Activated CD4-positive, alpha-beta memory T cell treated with anti-CD3 and anti-CD28 coated beads, Interleukin-2, amount 10 ng/mL, durations not matched to agents 7 days and 5 days (primary cell): ENCODE data around the gene MEI1. TPM values are rescaled to one million over a fixed set of nuclear protein-coding genes. Genes with fewer than 3 reads are reported as not detected.

Source experiments
- CTCF ChIA-PET: fragments of 350-600 bp; sonication (Branson Sonifier 250); formaldehyde crosslinking; loops from one replicate; lab custom pipeline; 2021; ENCODE audit warnings: antibody characterized with exemption, inconsistent platforms; lab: Charles Lee
- POLR2A ChIA-PET: fragments of 350-600 bp; sonication (Branson Sonifier 250); formaldehyde crosslinking; loops from one replicate; lab custom pipeline; 2021; ENCODE audit warnings: antibody characterized with exemption; lab: Charles Lee
- DNase-seq: peaks from one replicate; pipeline ENCODE4 v3.0.0-alpha.2; 2020
- H3K27ac Mint-ChIP-seq: one replicate; pipeline ENCODE4 v1.8.0; 2021; ENCODE audit warnings: mild to moderate bottlenecking, mixed read lengths
- H3K27me3 Mint-ChIP-seq: one replicate; pipeline ENCODE4 v1.8.0; 2021; ENCODE audit warnings: mixed read lengths
- H3K36me3 Mint-ChIP-seq: one replicate; pipeline ENCODE4 v1.8.0; 2021; ENCODE audit warnings: low read depth, mixed read lengths
- H3K4me1 Mint-ChIP-seq: one replicate; pipeline ENCODE4 v1.8.0; 2021; ENCODE audit warnings: mixed read lengths
- H3K4me3 Mint-ChIP-seq: one replicate; pipeline ENCODE4 v1.8.0; 2021; ENCODE audit warnings: mild to moderate bottlenecking, mixed read lengths
- H3K9me3 Mint-ChIP-seq: one replicate; pipeline ENCODE4 v1.8.0; 2021; ENCODE audit warnings: mixed read lengths
- total RNA-seq, 2 experiments: library from RNA; stranded (reverse); gene quantifications; one replicate each; pipeline ENCODE4 v1.2.3, GENCODE V29; 2021

Gene MEI1
- total RNA-seq, 2 experiments from 2014 or later = 75.5 to 79.1 TPM

DNA sequence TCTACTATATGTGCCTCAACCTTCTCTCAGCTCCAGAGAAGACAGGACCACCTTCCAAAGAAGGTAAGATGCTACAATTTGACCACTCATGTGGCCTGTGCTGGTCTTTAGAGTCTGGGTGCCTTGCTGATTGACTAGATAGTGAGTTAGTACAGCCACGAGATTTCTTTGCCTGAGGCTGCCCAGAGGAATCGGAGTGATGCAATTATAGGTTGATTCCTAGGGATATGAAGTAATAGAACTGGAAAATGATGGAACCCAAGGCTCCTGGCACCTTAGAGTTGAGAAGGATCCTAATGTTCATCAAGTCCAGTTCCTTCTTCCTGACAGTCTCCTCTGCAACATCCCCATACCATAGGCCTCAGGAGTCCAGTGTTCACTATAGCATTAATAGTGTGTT, 54.7 kb downstream of the MEI1 start:
- POLR2A ChIA-PET = interaction anchor here (1.1 kb wide), 2 partner anchors 13 to 27 kb away, joined by 3 read pairs; no protein-coding TSS in a partner anchor
- H3K4me3 Mint-ChIP-seq = no peak overlapping the region
- no peak for DNase-seq
- H3K9me3 Mint-ChIP-seq = no peaks in the 10 kb centered on the region
- H3K36me3 Mint-ChIP-seq = no peaks in the 10 kb centered on the region
- CTCF ChIA-PET = interaction anchor here (1.4 kb wide), 1 partner anchor 47 kb away, joined by 4 read pairs; the partner anchor contains the start of gene CCDC134
- H3K4me1 Mint-ChIP-seq = peaks cover 17% of the 10 kb centered on the region
- no peak overlapping the region for H3K27ac Mint-ChIP-seq
- peaks cover 7% of the 10 kb centered on the region for H3K27me3 Mint-ChIP-seq

DNA sequence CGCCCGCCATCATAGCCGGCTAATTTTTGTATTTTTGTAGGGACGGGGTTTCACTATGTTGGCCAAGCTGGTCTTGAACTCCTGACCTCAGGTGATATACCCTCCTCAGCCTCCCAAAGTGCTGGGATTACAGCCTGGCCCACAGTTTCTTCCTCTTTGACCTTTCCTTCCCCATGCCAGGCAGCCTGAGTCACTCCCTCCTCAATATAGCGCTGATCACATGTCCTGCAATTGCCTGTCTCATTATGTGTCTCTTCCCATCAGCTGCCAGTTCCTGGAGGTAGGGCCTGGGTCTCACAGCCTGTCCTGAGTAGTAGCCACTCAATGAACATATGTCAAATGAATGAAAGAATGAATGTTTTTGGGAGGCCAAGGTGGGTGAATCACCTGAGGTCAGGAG, 58.2 kb downstream of the MEI1 start:
- Mint-ChIP-seq H3K4me3 (no peak overlapping the region), H3K27me3 (no peaks in the 10 kb centered on the region), H3K4me1 (peaks cover 6% of the 10 kb centered on the region), H3K36me3 (no peaks in the 10 kb centered on the region), H3K27ac (no peak overlapping the region), H3K9me3 (no peaks in the 10 kb centered on the region)
- POLR2A ChIA-PET = interaction anchor here (1.3 kb wide), 1 partner anchor 23 kb away, joined by 3 read pairs; no protein-coding TSS in a partner anchor
- no peak for DNase-seq
- CTCF ChIA-PET = no interaction called here

DNA sequence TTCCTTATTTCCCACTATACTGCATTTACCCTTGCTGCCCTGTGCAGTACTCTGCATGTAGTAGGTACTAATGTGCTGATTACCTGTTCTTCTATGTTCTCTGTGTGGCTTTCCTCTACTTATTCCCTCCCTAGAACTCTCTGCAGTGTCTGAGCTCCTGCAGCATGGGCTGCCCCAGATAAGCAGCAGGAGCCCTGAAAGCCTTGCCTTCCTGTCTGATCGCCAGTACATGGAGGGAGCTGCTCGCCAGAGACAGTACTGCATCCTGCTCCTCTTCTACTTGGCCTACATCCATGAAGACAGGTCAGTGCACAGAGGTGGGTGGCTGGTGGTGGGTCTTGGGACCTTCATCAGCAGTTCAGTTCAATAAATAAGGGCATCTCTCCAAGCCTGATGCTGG, 58.9 kb downstream of the MEI1 start:
- Mint-ChIP-seq H3K27ac (no peak overlapping the region), H3K27me3 (no peaks in the 10 kb centered on the region), H3K4me3 (no peak overlapping the region), H3K9me3 (no peaks in the 10 kb centered on the region), H3K4me1 (peaks cover 3% of the 10 kb centered on the region), H3K36me3 (no peaks in the 10 kb centered on the region)
- DNase-seq = no peak
- POLR2A ChIA-PET = interaction anchor here (1.3 kb wide), 1 partner anchor 22 kb away, joined by 3 read pairs; no protein-coding TSS in a partner anchor
- CTCF ChIA-PET = no interaction called here

DNA sequence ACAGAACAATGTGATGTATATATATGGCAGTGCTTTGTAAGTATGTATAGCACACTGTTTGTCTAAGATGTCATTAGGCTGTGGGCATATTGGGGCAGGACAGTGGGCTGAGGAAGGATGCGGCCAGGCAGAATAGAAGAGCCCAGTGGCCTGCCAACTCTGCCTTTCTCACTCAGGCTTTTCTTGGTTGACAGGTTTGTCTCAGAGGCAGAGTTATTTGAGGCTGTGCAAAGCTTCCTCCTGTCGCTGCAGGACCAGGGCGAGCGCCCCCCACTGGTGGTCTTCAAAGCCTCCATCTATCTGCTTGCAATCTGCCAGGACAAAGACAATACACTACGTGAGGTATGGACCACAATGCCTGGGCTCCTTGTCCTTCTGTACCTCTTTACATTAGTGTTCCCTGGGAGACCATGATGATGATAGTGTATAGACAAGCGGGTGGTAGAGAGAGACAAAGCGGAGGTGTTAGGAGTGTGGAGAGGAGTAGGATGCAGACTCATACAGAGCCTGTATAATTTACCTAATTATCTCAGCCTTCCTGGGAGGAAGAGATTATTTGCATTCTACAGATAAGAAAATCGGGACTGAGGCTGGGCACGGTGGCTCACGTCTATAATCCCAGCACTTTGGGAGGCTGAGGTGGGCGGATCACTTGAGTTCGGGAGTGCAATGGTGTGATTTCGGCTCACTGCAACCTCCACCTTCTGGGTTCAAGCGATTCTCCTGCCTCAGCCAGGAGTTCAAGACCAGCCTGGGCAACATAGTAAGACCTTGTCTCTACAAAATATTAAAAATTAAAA, 63.9 kb downstream of the MEI1 start:
- Mint-ChIP-seq H3K27ac (no peak overlapping the region), H3K4me1 (peaks cover 4% of the 10 kb centered on the region), H3K27me3 (peaks cover 2% of the 10 kb centered on the region), H3K4me3 (no peak overlapping the region), H3K9me3 (no peaks in the 10 kb centered on the region), H3K36me3 (no peaks in the 10 kb centered on the region)
- ChIA-PET CTCF (interaction anchor here (0.6 to 1.1 kb wide), 7 partner anchors 16 to 96 kb away, joined by 3 to 5 read pairs (median 3); partner anchors contain the start of gene MEI1), POLR2A (interaction anchor here (0.6 to 1.2 kb wide), 2 partner anchors 18 to 230 kb away, joined by 3 to 5 read pairs; no protein-coding TSS in a partner anchor)
- peak; percentile 41 for DNase-seq

DNA sequence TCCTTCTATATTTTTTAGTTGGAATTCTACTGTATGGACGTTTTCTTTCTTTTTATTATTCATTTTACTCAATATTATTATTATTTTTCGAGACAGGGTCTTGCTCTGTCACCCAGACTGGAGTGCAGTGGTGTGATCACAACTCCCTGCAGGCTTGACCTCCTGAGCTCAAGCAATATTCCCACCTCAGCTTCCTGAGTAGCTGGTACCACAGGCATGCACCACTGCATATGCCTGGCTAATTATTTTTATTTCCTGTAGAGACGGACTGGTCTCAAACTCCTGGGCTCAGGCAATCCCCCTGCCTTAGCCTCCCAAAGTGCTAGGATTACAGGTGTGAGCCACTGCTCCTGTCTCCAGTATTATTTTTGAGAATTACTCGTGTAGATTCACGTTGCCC, 67.2 kb downstream of the MEI1 start:
- Mint-ChIP-seq H3K27me3 (peaks cover 2% of the 10 kb centered on the region), H3K4me3 (no peak overlapping the region), H3K27ac (no peak overlapping the region), H3K4me1 (peaks cover 14% of the 10 kb centered on the region), H3K36me3 (no peaks in the 10 kb centered on the region), H3K9me3 (no peaks in the 10 kb centered on the region)
- DNase-seq = no peak
- CTCF ChIA-PET = no interaction called here
- POLR2A ChIA-PET = interaction anchor here (1.4 to 1.5 kb wide), 2 partner anchors 13 to 16 kb away, joined by 3 read pairs; no protein-coding TSS in a partner anchor

DNA sequence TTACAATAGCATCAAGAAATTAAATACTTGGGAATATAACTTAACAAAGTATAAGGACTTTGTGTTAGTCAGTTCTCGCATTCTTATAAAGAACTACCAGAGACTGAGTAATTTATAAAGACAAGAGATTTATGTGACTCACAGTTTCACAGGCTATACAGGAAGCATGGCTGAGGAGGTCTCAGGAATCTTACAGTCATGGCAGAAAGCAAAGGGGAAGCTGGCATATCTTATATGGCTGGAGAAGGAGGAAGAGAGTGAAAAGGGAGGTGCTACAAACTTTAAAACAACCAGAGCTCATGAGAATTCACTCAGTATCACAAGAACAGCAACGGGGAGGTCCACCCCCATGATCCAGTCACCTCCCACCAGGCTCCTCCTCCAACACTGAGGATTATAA, 69.1 kb downstream of the MEI1 start:
- no peak for DNase-seq
- peaks cover 2% of the 10 kb centered on the region for H3K27me3 Mint-ChIP-seq
- H3K4me3 Mint-ChIP-seq = no peak overlapping the region
- ChIA-PET POLR2A (interaction anchor here (0.6 to 2.4 kb wide), 3 partner anchors 13 to 32 kb away, joined by 3 to 25 read pairs (median 5); partner anchors contain the start of gene CCDC134), CTCF (interaction anchor here (1.3 to 1.4 kb wide), 2 partner anchors 22 to 89 kb away, joined by 3 to 7 read pairs; no protein-coding TSS in a partner anchor)
- H3K9me3 Mint-ChIP-seq = no peaks in the 10 kb centered on the region
- no peak overlapping the region for H3K27ac Mint-ChIP-seq
- peaks cover 18% of the 10 kb centered on the region for H3K4me1 Mint-ChIP-seq
- H3K36me3 Mint-ChIP-seq = no peaks in the 10 kb centered on the region

DNA sequence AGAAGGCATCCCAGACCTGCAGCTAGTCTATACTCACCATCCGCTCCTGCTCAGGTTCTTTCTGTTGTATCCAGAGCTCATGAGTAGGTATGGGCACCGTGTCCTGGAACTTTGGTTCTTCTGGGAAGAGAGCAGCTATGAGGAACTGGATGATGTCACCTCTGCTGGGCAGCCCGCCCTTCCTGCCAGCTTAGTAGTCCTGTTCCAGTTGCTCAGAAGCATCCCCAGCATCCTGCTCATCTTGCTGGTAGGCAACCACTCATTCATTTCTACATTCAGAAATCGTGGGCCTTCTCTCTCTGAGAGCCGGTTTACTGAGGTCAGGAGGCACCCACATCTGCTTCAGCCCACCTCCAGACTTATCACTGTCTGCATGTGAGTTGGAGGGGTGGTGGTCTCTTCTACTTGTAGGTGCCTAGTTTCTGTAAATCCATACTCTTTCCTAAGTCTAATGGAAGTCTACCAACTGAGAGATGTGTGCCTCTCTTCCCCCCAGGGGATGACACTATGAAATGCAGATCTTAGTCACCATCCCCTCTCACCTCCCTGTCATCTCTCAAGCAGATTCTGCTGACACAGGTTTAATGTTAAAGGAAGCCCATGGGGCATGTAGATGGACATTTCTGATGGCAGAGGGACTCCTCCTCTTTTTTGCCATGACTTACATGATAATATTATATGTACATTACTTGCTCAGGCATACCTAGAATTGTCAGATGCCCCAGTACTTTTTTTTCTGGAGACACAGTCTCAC, 71.6 kb downstream of the MEI1 start:
- no peak overlapping the region for H3K4me3 Mint-ChIP-seq
- H3K36me3 Mint-ChIP-seq = no peaks in the 10 kb centered on the region
- ChIA-PET CTCF (interaction anchor here (0.7 to 1.9 kb wide), 3 partner anchors 10 to 73 kb away, joined by 3 to 7 read pairs (median 3); no protein-coding TSS in a partner anchor), POLR2A (interaction anchor here (1.0 to 1.5 kb wide), 3 partner anchors 11 to 62 kb away, joined by 3 to 16 read pairs (median 9); partner anchors contain the start of genes CCDC134 and SREBF2)
- H3K9me3 Mint-ChIP-seq = no peaks in the 10 kb centered on the region
- no peak for DNase-seq
- no peak overlapping the region for H3K27ac Mint-ChIP-seq
- H3K27me3 Mint-ChIP-seq = no peaks in the 10 kb centered on the region
- peaks cover 18% of the 10 kb centered on the region for H3K4me1 Mint-ChIP-seq

DNA sequence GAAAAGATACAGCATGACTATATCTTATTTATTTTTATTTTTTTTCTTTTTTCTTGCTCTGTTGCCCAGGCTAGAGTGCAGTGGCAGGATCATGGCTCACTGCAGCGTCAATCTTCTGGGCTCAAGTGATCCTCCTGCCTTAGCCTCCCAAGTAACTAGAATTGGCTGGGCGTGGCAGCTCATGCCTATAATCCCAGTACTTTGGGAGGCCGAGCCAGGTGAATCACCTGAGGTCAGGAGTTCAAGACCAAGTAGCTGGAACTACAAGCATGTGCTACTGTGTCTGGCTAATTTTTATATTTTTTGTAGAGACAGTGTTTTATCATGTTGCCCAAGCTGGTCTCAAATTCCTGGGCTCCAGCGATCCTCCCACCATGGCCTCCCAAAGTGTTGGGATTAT, 72.9 kb downstream of the MEI1 start:
- no peaks in the 10 kb centered on the region for H3K27me3 Mint-ChIP-seq
- H3K4me1 Mint-ChIP-seq = peaks cover 18% of the 10 kb centered on the region
- POLR2A ChIA-PET = interaction anchor here (1.4 to 1.5 kb wide), 3 partner anchors 9 to 29 kb away, joined by 3 to 12 read pairs (median 7); partner anchors contain the start of gene CCDC134
- CTCF ChIA-PET = interaction anchor here (2.2 kb wide), 1 partner anchor 26 kb away, joined by 9 read pairs; no protein-coding TSS in a partner anchor
- H3K4me3 Mint-ChIP-seq = no peak overlapping the region
- H3K9me3 Mint-ChIP-seq = no peaks in the 10 kb centered on the region
- no peaks in the 10 kb centered on the region for H3K36me3 Mint-ChIP-seq
- no peak overlapping the region for H3K27ac Mint-ChIP-seq
- DNase-seq = no peak

DNA sequence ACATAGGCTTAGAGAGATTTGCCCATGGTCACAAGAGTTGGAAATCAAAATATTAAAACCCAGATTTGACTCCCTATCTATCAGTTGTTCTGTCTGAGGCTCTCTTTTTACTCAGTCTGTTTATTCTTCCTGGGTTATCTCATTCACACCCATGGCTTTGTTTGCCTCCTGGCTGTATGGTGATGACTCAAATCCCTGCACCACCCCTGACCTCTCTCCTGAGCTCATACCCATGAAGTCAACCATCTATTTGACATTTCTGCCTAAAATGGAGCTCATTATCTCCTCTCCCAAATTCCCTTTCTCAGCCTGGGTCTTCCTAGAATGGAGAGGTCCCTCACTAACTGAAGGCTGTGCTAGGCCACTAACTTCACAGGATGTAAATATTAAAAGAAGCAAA, 73.3 kb downstream of the MEI1 start:
- peaks cover 16% of the 10 kb centered on the region for H3K4me1 Mint-ChIP-seq
- no peaks in the 10 kb centered on the region for H3K36me3 Mint-ChIP-seq
- ChIA-PET CTCF (interaction anchor here (0.7 to 2.2 kb wide), 2 partner anchors 26 to 41 kb away, joined by 3 to 9 read pairs; no protein-coding TSS in a partner anchor), POLR2A (interaction anchor here (1.4 to 1.5 kb wide), 3 partner anchors 9 to 28 kb away, joined by 3 to 12 read pairs (median 7); partner anchors contain the start of gene CCDC134)
- no peak for DNase-seq
- no peak overlapping the region for H3K27ac Mint-ChIP-seq
- no peak overlapping the region for H3K4me3 Mint-ChIP-seq
- no peaks in the 10 kb centered on the region for H3K27me3 Mint-ChIP-seq
- no peaks in the 10 kb centered on the region for H3K9me3 Mint-ChIP-seq

DNA sequence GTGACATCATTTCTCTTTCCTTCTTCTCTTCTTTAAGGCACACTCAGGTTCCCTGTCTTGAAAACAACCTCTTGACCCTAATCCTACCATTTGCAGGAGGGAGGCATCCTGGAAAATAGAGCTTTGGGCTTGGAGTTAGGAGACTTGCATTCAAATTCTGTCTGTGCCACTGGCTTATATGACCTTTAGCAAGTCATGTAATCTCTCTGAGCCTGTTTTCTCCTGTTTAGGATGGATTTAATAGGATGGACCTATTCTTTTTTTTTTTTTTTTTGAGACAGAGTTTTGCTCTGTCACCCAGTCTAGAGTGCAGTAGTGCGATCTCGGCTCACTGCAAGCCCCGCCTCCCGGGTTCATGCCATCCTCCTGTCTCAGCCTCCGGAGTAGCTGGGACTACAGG, 76.0 kb downstream of the MEI1 start:
- CTCF ChIA-PET = interaction anchor here (0.7 kb wide), 1 partner anchor 538 kb away, joined by 4 read pairs; no protein-coding TSS in a partner anchor
- Mint-ChIP-seq H3K9me3 (no peaks in the 10 kb centered on the region), H3K4me1 (peaks cover 26% of the 10 kb centered on the region), H3K27ac (no peak overlapping the region), H3K36me3 (peaks cover 3% of the 10 kb centered on the region), H3K4me3 (no peak overlapping the region), H3K27me3 (no peaks in the 10 kb centered on the region)
- no peak for DNase-seq
- POLR2A ChIA-PET = interaction anchor here (0.8 kb wide), 1 partner anchor 25 kb away, joined by 3 read pairs; the partner anchor contains the start of gene CCDC134

DNA sequence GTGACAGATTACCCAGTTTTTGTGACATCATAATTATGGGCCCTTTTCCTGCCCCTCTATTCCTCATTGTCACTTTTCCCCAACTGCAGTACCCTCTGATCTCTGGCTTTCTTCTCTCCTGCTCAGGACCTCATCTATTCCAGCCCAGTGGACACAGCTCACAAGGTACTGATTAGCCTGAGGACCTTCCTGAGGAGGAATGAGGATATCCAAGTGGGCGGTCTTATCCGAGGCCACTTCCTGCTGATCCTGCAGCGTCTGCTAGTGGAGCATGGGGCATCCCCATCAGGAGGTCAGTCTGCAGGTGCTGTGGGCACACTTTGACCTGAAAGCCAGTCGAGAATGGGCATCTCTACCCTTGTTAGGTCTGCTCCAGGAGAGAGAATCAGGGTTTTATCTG, 76.7 kb downstream of the MEI1 start:
- H3K27me3 Mint-ChIP-seq = no peaks in the 10 kb centered on the region
- peaks cover 27% of the 10 kb centered on the region for H3K4me1 Mint-ChIP-seq
- no peaks in the 10 kb centered on the region for H3K9me3 Mint-ChIP-seq
- POLR2A ChIA-PET = interaction anchor here (0.8 kb wide), 2 partner anchors 8 to 25 kb away, joined by 3 read pairs; partner anchors contain the start of gene CCDC134
- CTCF ChIA-PET = no interaction called here
- H3K36me3 Mint-ChIP-seq = peaks cover 3% of the 10 kb centered on the region
- H3K27ac Mint-ChIP-seq = no peak overlapping the region
- no peak for DNase-seq
- H3K4me3 Mint-ChIP-seq = no peak overlapping the region

DNA sequence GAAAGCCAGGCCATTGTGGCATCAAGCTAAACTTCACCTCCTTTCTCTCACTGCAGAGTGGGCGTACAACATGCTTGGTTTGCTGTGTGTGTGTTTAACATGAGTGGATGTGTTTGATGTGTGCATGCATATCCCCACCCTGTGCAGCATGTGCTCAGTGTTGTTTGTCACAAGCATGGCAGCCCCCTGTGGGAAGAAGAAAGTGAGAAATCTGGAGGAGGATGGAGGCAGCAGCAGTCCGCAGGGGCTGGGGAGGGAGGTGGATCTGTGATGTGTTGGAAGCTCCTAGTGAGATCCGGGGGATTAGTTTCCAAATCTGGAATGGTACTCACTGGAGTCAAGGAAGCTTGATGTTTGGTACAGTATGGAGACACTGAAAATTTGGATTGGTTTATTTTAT, 77.1 kb downstream of the MEI1 start:
- H3K9me3 Mint-ChIP-seq = no peaks in the 10 kb centered on the region
- H3K27me3 Mint-ChIP-seq = no peaks in the 10 kb centered on the region
- ChIA-PET CTCF (interaction anchor here (1.3 kb wide), 1 partner anchor 79 kb away, joined by 3 read pairs; no protein-coding TSS in a partner anchor), POLR2A (interaction anchor here (0.8 to 9.1 kb wide), 3 partner anchors 9 to 24 kb away, joined by 3 to 366 read pairs (median 3); partner anchors contain the start of gene CCDC134)
- H3K36me3 Mint-ChIP-seq = peaks cover 5% of the 10 kb centered on the region
- peaks cover 28% of the 10 kb centered on the region for H3K4me1 Mint-ChIP-seq
- H3K4me3 Mint-ChIP-seq = no peak overlapping the region
- no peak for DNase-seq
- no peak overlapping the region for H3K27ac Mint-ChIP-seq
